Fibroblast of skin of left quadriceps (primary cell): ENCODE measurements around the gene CYB5RL.
"Not testable (repeated sequence)": the region's sequence is repeated elsewhere in the genome, so short reads cannot be mapped to it uniquely, and the experiment has no call there.

Experiments
- DNase-seq, 2 experiments: peaks; one replicate each; pipeline ENCODE4 v3.0.0-alpha.2; 2013; ENCODE audit warnings: low read depth in 2 of 2

Gene CYB5RL

DNA sequence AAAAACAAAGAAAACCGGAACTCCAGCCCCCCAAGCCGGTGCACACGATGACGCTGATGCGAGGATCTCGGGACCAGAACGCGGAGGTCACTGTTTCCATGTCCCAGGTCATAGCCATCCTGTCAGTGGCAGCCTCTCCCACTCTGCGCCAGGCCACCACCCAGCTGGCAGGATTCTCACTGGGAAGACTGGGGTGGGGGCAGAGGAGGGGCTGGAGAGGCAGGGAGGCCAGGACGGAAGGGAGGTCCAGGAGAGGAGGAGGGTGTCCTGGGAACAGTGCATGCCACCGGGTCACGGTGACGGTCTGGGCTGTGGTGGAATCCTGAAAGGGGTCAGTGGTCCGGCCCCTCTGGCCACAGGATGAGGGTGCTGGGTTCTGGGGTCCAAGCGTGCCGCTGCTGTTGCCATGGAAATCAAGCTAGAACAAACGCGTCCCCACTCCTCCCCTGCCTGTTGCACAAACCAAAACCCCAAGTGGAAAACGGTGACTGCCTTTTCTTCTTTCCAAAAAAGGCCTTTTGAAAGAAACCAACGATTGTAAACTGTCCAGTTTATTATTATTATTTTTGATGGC lies 26.2 kb upstream of the CYB5RL start:
- DNase-seq, result no peak

DNA sequence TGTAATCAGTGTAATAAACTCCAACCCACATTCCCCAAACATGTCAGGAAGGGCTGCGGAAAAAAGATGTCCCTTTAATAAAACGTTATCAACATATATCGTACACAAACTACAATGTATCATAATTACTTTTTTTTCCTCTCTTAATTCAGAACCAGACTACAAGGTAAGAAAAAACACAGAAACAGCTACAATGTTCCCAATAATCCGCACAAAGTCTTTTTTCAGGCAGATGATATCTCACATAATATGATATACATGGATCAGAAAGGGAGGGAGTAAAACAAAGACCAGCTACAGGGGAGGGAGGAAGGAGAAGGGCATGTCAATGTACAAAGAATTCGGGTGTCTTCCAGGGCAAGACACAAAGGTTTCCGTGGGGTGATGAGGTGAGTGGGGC lies 25.5 kb upstream of the CYB5RL start:
- DNase-seq, result no peak

DNA sequence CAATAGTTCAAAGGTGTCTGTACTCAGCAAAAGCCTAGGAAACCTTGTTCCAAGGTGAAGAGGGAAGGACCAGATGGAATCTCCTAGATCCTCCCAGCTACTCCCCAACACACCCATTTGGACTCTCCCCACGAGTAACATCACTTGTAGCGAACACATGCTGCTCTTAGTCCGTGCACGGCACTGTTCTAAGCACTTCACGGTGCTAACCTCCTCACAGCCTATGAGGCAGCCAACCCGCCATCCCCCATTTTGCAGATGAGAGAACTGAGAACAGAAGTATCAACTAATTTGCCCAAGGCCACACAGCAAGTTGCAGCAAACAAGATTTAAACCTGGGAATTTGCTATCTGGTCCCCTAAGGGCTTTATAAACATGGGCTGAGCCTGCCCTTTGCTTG lies 24.4 kb upstream of the CYB5RL start:
- no peak for DNase-seq

DNA sequence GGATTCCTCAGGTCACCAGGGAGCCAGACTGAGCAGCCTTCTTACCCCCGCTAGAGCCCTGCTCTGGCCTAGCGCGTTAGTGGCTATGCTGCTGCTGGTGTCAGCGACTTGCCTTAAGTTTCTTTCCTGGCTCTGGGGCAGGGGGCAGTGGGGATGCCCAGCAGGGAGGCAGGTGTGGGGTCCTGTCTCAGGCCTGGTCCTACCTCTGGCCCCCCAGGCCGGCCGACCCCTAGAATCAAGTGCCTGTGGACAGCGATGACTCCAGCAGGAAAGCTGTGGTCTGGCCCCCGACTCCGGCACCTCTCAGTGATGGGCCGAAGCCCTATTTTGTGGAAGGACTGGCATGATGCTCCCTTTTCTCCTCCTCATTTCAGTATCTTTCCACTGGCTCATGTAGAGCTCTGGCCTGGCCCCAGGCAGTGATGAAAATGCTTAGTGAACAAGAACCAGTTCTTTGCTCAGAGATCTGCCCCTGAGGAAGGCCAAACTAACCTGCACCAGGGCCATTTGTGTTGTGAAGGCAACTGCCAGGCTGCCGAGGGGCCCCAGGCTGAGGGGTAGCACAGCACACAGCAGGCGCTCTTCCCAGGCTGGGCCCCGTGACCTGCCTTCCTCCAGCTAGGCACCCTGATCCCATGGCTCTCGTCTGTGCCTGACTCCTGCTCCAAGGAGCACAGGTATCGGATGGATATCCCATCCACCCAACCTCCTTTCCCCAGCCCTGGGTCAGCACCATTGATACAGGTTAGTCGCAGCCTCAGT lies 23.8 kb upstream of the CYB5RL start:
- no peak for DNase-seq

DNA sequence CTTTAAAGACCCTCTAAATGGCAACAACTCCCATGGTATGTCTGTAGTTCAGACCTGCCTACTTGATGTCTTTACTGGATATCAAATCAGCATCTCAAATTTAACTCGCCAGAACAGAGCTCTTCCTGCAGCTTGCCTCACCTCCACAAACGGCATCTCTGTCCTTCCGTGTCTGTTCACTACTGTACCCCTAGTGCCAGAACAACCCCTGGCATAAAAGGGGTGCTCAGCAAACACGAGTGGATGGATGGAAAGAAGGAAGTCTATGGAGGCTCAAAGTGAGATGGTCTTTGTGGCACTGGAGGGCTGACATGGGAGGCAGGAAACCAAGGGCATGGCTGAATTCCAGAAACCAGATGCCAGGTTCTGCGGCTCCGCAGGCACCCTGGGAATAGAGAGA lies 22.9 kb upstream of the CYB5RL start:
- DNase-seq, result no peak

DNA sequence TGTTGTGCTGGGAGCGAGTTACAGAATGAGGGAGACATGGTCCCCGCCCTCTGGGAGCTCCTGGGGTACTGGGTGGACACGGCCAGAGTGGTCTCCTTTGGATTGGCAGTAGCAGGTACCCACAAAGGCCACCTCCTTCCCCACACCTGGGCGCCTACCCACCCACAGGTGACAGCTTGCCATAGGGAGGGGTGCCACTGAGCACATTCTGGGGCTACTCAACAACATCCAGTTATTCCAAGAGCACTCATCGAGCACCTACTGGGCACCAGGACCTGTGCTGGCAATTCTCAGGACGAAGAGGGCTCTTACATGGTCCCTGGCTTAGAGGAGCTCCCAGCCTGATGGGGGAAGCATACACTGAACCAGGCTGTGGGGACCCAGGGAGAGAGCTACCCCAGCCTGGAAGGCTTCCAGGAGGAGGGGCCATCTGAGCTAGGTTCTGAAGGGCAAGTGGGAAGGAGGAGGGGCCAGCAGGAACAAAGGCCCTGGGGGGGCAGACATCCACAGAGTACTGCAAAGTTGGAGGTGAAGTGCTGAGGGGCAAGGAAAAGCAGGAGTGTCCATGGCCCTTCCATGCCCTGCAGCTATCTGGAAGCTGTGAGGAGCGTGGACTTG lies 22.1 kb upstream of the CYB5RL start:
- no peak for DNase-seq

DNA sequence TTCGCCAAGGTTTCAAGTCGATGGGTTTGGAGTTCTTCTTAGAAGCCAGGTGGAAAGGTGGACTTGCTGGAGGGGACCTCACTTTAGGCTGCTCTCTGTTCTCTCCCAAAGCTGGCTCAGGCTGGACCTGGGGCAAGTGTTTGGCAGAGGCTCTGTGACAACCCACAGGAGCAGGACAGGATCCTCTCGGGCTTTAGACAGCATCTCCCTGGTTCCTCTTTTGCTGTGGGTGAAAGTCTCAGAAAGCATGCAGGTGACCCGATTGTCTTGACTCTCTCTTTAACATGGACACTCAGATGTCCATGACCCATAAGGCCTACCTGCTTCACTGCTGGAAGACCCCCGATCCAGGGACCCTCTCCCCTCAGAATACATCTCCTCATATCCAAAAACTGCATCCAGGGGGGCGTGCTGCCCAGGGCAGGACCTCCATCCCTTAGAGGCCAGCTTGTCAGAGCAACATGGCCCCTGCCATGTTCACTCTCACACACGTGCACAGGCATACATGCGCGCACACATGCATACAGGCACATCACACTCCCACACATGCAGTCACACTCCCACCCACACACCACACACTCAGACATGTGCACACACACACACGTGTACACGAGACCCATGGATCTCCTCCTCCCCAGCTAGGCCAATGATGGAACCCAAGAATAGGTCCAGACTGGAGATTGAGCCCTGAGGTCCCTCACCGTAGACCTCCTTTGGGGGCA lies 21.4 kb upstream of the CYB5RL start:
- no peak for DNase-seq

DNA sequence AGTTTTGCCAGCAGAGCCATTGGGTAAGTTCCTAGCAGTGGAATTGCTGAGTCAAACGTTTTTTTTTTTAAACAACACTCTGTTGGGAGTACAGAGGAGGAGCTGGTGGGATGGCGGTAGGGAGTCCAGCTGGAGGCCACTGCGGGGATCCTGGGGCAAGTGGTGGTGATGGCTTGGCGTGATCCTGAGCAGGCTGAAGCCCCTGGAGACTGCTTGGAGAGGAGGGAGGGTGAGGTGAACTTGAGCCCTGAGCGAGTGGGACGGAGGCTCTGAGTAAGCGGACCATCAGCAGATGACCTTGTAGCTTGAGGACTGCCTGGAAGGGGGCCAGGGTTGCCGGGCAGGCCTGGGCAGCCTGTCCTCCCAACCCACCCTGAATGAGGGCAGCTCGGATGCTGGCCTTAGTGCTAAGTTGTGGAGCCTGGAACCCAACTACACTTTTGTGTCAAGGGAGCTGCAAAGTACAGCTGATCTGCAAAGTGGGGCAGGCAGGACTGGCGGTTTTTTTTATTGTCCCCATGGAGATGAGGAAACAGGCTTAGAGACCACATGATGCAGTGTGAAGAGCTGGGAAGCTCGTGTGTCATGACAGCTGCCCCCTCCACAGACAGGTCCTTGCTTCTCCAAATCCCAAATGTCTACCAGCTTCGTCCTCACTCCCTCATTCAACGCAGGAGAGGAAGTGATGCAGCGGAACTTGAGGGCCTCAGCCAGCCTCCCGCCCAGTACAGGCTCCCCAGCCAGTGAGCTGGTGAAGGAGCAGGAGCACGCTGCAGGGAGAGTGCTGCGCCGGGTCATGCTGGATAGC lies 20.4 kb upstream of the CYB5RL start:
- no peak for DNase-seq

DNA sequence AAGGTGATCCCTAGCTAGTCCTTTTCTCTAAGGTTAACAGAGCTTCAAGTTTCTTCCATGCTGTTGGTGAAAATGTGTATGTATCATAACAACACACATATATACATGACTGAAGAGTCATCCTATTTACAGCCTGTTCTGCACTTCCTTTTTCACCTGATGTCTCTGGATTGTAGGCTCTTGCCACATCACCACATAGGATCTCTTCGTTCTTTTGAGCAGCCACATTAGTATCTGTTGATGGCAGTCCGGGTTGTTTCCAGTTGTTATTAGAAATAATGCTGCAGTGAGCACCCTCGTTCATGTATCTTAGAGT lies 19.8 kb upstream of the CYB5RL start:
- no peak for DNase-seq

DNA sequence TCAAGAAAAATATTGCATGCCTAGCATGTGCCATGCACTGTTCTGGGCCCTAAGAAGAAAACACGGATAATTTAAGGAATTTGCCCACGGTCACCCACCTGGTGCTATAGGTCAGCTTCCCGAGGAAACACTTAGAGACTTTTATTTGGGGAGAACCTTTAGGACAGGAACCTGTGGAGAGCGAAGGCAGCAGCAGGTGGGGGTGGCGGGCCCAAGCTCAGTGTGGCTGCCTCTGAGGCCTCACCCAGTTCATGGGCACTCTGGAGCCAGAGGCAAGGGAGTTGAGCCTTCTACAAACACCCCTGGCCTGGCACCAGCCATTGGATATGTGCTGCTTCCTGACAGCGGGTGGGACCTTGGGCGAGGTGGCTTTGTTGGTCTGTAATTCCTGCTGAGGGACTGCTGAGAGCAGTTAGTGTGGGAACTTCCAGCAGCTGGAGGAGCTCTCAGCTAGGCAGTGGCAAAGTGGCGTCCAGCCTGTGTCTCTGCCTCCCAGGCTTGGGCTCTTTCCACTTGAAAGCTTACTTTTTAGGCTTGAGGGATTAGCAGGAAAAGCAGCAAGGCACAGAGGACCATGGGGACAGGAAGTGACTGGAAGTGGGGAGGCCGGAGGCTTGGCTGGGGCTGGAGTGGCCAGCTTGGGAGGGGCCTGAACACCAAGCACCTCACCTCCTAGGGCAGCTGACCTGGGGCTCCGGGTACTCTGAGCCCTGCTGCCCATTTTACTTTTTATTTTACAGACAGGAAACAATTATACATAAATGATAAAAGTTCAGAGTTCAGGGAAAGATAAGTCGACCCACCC lies 19.3 kb upstream of the CYB5RL start:
- DNase-seq, result no peak

DNA sequence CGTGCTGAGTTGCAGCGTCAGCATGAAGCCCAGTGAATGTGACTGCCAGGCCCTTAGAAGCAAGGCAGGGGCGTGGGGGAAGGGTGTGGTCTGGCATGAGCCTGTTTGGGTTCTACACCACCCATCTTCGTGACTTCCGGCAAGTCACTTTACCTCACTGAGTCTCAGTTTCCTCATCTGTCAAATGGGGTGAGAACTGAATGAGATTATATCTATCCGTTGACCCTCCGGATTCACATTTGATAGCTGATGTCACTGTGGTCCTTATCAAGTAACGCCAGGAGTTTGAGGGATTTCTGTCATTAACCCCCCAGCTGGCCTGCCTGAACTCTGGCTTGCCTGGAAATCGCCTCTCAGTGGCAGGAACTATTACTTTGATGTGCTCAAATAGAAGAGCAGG lies 15.7 kb upstream of the CYB5RL start:
- DNase-seq, result no peak

DNA sequence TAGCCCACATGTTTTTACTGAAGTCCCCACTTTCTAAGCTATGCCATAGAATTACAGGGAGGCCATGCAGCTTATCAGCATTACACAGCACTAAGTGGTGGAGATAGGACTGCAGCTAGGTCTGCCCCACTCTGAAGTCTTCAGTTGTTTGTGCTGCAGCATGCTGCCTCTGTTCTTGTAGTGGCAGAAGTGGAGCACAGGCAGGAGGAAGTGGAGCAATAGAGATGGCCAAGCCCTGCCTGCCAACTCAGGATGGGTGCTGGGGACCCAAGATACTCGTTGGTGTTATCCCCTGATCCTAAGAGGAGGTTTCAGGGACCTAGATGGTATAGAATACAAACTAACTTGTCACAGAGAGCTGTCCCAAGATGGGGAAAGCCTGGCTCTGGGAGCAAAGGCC lies 13.0 kb upstream of the CYB5RL start:
- no peak for DNase-seq

DNA sequence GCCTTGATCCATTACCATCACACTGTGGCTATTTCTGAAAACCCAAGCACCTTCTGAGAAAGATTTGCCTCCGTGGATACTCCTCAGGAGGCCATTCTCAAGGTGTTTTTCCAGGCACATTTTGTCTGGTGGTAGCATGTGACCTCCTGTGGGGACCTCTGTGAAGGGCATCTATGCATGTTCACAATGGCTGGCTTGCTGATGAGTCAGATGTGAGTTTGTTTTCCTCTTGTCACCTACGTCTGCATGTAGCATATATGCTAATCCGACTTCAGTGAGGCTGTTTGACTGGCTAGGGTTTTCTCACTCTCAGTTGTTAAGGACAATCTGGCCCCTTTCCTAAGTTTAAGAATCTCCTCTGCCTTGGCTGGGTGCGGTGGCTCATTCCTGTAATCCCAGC lies 8.1 kb upstream of the CYB5RL start:
- DNase-seq, result not testable (repeated sequence)

DNA sequence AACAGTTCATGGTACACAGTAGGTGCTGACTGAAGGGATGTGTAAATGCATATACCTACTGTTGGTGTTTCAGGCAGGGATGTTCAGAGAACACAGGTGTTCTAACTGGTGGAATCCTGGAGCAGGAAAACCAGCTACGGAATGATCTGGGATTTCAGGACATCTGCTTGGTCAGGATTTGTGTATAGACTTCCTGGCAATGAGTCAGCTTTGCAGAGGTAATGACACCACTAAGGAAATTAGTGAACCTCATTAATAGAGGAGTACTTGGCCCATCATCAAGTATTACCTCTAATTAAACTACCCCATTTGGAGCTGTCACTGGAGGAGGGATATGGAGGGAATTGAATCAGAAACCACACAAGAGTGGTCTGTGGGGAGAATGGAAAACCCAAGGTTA lies 7.5 kb upstream of the CYB5RL start:
- no peak for DNase-seq

DNA sequence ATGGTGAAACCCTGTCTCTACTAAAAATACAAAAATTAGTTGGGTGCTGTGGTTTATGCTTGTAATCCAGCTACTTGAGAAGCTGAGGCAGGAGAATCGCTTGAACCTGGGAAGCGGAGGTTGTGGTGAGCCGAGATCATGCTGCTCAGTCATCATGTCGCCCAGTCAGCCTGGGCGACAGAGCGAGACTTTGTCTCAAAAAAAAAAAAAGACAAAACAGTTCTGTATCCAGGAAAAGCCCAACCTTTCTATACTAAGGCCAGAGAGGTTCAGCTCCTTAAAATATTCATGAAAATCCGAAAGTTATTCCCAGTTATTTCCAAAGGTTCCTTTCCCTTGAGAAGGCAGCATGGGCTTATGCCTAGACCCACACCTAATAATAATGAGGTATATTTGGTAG lies 4.4 kb upstream of the CYB5RL start:
- no peak for DNase-seq

DNA sequence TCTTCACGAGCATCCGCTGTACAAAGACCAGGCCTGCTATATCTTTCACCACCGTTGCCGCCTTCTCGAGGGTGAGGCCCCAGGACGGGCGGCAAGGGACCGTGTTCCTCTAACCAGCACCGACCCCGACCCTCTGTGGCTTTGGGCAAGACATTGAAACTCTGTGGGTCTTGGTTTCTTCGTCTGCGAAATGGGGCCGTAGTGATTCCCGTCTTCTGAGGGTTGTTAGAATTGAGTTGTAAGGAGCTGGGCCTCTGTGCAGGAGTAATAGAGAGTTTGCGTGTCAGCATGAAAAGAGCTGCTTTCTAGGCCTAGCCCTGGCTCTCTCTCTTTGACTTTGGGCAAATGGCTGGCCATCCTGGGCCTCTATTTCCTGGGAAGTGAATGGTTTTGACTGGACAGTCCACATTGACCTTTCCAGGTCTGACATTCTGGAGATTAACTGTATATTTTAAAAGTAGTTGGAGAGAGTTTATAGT lies 728 bp upstream of the CYB5RL start:
- DNase-seq, result no peak

DNA sequence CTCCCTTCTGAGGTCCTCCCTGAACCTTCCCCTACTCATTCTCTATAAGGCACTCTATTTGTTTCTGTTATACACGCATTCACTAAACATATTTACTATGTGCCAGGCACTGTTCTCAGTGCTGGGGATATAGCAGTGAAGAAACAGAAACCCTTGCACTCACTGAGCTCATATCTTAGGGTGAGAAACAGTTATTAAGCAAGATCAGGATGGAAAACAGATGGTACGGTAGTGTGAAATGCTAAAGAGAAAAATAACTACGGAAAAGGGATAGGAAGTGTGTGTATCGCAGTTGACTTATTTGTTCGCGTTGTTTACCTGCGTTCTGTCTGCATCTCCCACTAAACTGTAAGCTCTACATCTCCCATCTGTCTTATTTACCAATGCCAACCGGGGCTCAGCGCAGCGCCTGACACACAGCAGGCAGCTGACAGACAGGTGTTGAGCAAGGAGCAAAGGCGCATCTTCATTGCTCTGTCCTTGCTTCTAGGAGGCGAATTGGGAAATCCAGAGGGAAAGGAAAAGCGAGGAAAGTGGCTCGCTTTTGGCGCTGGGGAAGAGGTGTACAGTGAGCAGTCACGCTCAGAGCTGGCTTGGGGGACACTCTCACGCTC lies 572 bp downstream of the CYB5RL start:
- DNase-seq, result no peak

DNA sequence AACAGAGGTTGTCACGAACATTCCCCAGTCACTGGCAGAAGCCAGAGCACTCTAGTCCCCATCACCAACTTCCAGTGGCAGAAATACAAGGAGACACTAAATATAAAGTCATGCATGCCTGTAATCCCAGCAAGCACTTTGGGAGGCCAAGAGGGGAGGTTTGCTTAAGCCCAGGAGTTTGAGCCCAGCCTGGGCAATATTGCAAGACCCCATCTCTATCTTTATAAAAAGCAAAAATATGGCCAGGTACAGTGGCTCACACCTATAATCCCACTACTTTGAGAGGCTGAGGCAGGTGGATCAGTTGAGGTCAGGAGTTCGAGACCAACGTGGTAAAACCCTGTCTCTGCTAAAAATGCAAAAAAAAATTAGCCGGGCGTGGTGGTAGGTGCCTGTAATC lies 6.4 kb downstream of the CYB5RL start:
- no peak for DNase-seq

DNA sequence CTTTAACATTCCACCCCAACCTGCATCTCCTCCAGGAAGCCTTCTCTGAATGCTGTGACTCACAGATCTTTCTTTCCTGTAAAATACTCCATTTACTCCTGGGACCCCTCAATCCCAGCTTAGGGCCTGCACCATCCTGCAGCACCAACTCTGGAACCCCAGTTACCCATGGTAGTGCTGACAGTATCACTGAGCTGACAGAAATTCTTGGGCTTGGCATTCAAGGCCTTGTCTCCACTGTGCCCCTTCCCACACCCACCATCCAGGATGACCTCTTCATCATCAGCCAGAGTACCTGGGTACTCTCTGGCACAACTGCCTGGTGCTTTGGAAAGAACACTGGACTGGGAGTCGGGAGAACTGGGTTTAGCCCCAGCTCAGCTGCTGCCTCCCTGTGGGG lies 8.3 kb downstream of the CYB5RL start:
- DNase-seq, result no peak

DNA sequence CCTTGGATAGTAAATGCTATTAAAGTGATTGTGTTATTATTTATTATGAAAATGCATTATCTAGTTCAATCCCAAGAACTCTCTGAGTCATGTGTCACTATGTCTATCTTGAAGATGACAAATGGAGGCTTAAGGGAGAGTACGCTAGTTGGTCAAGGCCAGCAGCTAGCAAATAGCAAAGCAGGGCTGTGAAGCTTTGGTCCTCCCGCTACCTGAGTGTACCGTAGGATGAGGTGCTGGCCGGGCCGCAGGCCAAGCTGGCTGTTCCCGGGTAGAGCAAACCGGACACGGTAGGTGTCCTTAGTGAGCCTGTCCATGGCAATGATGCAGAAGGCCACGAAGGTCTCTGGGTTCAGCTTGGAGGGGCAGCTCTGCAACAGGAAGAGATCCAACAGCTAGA lies 9.3 kb downstream of the CYB5RL start:
- DNase-seq, result no peak

DNA sequence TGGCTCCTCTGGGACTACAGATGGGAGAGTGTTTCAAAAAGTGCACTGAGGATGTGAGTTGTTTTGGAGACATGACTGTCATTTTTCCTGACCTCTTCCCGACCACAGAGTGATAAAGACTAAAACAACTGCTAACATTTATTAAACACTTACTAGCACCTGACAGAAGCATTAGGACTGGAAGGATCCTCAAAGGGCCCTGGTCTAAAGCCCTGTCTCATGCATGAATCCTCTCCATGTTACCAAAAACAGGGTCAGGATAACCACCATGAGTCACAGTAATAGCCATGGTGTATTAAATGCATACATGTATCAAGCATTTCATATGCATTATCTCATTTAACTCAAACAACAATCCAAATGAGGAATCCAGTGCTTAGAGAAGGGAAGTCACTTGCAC lies 11.5 kb downstream of the CYB5RL start:
- DNase-seq, result no peak
